CD14-positive monocyte (primary cell): Measurements from ENCODE around the gene GPR183. TPM values are rescaled to one million over a fixed set of nuclear protein-coding genes. Genes with fewer than 3 reads are reported as not detected.

ENCODE experiments used
- DNase-seq, 3 donors: peaks; one replicate each; pipeline ENCODE4 v3.0.0-alpha.2; 2011 to 2022
- H2AFZ ChIP-seq: 2 replicates; pipeline ENCODE4 v1.6.0; 2012; ENCODE audit warnings: mild to moderate bottlenecking, low read depth, low read length, inconsistent platforms; ENCODE audit not compliant: insufficient read depth, poor library complexity, severe bottlenecking
- H3K27ac ChIP-seq, 2 donors: 1 replicate in 1 of 2; 2 replicates in 1 of 2; pipeline ENCODE4 v1.5.1; 2012 to 2013; ENCODE audit warnings: low read length in 2 of 2, control low read depth in 1 of 2, inconsistent platforms in 1 of 2, low read depth in 1 of 2, mild to moderate bottlenecking in 1 of 2
- H3K27me3 ChIP-seq, 2 donors: one replicate each; pipeline versions ENCODE4 v1.6.0 to v1.6.1; 2011 to 2013; ENCODE audit warnings: low read length in 2 of 2; ENCODE audit not compliant: control insufficient read depth in 2 of 2, insufficient read depth in 2 of 2
- H3K36me3 ChIP-seq, 2 donors: replicated peaks in 1 of 2; 1 replicate in 1 of 2; 2 replicates in 1 of 2; pipeline versions ENCODE4 v1.5.1 to v1.6.1; 2012 to 2013; ENCODE audit warnings: low read length in 2 of 2, control low read depth in 1 of 2, inconsistent platforms in 1 of 2, mild to moderate bottlenecking in 1 of 2; ENCODE audit not compliant: insufficient read depth in 2 of 2, control insufficient read depth in 1 of 2
- H3K4me1 ChIP-seq, 2 donors: 1 replicate in 1 of 2; 2 replicates in 1 of 2; pipeline versions ENCODE4 v1.5.1 to v1.6.1; 2012 to 2013; ENCODE audit warnings: low read length in 2 of 2, control low read depth in 1 of 2, inconsistent platforms in 1 of 2, mild to moderate bottlenecking in 1 of 2, moderate library complexity in 1 of 2; ENCODE audit not compliant: insufficient read depth in 2 of 2, control insufficient read depth in 1 of 2
- H3K4me2 ChIP-seq: replicated peaks from 2 replicates; pipeline ENCODE3; 2012; ENCODE audit warnings: low read length, moderate library complexity, mild to moderate bottlenecking; ENCODE audit not compliant: poor library complexity, severe bottlenecking; ENCODE audit errors: extremely low read depth
- H3K4me3 ChIP-seq, 3 experiments: fragments of 200-600 bp in 1 of 3; sonication (generic) in 1 of 3; replicated peaks in 1 of 3; 1 replicate in 2 of 3; 2 replicates in 1 of 3; pipeline ENCODE4 v1.5.1; 2011 to 2013; ENCODE audit warnings: low read length in 3 of 3, mild to moderate bottlenecking in 3 of 3, control low read depth in 2 of 3, low read depth in 2 of 3, inconsistent platforms in 1 of 3, moderate library complexity in 1 of 3
- H3K79me2 ChIP-seq: 2 replicates; pipeline ENCODE4 v1.6.0; 2012; ENCODE audit warnings: mild to moderate bottlenecking, control low read depth, inconsistent platforms, low read length, moderate library complexity; ENCODE audit not compliant: insufficient read depth
- H3K9ac ChIP-seq: 2 replicates; pipeline ENCODE4 v1.6.0; 2017; ENCODE audit warnings: low read length, mild to moderate bottlenecking; ENCODE audit not compliant: insufficient read depth, poor library complexity, severe bottlenecking
- H3K9me3 ChIP-seq, 2 donors: replicated peaks in 1 of 2; 1 replicate in 1 of 2; 2 replicates in 1 of 2; pipeline versions ENCODE4 v1.5.1 to v1.6.1; 2012 to 2013; ENCODE audit warnings: low read length in 2 of 2, control low read depth in 1 of 2; ENCODE audit not compliant: control insufficient read depth in 1 of 2, insufficient read depth in 1 of 2
- H4K20me1 ChIP-seq: 2 replicates; pipeline ENCODE4 v1.6.0; 2012; ENCODE audit warnings: mild to moderate bottlenecking, low read length, control low read depth, moderate library complexity; ENCODE audit not compliant: insufficient read depth
- H3K27ac Mint-ChIP-seq, 7 donors: one replicate each; pipeline ENCODE4 v1.8.0; 2020; ENCODE audit warnings: mild to moderate bottlenecking in 7 of 7, mixed read lengths in 7 of 7, moderate library complexity in 6 of 7, inconsistent platforms in 2 of 7
- H3K27me3 Mint-ChIP-seq, 3 donors: one replicate each; pipeline ENCODE4 v1.8.0; 2021 to 2022; ENCODE audit warnings: low read depth in 3 of 3, mild to moderate bottlenecking in 3 of 3, mixed read lengths in 3 of 3, moderate library complexity in 3 of 3, inconsistent platforms in 1 of 3
- H3K36me3 Mint-ChIP-seq, 2 donors: one replicate each; pipeline ENCODE4 v1.8.0; 2020; ENCODE audit warnings: mixed read lengths in 2 of 2, inconsistent platforms in 1 of 2, mild to moderate bottlenecking in 1 of 2
- H3K4me1 Mint-ChIP-seq: one replicate; pipeline ENCODE4 v1.8.0; 2020; ENCODE audit warnings: mild to moderate bottlenecking, mixed read lengths
- H3K4me3 Mint-ChIP-seq, 2 donors: one replicate each; pipeline ENCODE4 v1.8.0; 2020; ENCODE audit warnings: mild to moderate bottlenecking in 2 of 2, mixed read lengths in 2 of 2, moderate library complexity in 1 of 2
- H3K9me3 Mint-ChIP-seq, 7 donors: one replicate each; pipeline ENCODE4 v1.8.0; 2020 to 2022; ENCODE audit warnings: mixed read lengths in 7 of 7, mild to moderate bottlenecking in 6 of 7, moderate library complexity in 6 of 7, inconsistent platforms in 2 of 7
- CTCF ChIP-seq: fragments of 200-600 bp; IDR thresholded peaks from one replicate; pipeline ENCODE4 v1.8.0; 2022; ENCODE audit warnings: antibody characterized with exemption, mild to moderate bottlenecking
- WGBS: methylation state at CpG from one replicate; pipeline ENCODE4 v1.1.5; 2013; ENCODE audit warnings: missing lambda C conversion rate; ENCODE audit not compliant: insufficient coverage; 5-methylcytosine and 5-hydroxymethylcytosine counted together
- intact Hi-C, 2 donors: fragments of 100-400 bp; cut with micrococcal nuclease; formaldehyde crosslinking; loops; one replicate each; pipeline versions ENCODE4 v1.15.0 to v1.15.1; 2023
- polyA plus RNA-seq, 3 donors: library from polyadenylated mRNA; depleted of rRNA in 1 of 3; unstranded in 2 of 3; stranded (reverse) in 1 of 3; fragments of 300-500 nt in 2 of 3; fragments of >200 nt in 1 of 3; fragmentation: Illumina TruSeq in 2 of 3; gene quantifications; 1 replicate in 2 of 3; 2 replicates in 1 of 3; pipeline ENCODE4 v1.2.3, GENCODE V29; 2012 to 2021

The GPR183 gene
- polyA plus RNA-seq, 3 donors, result 190 to 459 (median 288) TPM

GRCh38 chr13:99347911-99348451 is 40.8 kb upstream of the GPR183 start:
- H3K27ac ChIP-seq, result peak overlapping the region in 1 of 2 donors; percentile 33
- H3K4me3 Mint-ChIP-seq, result no peak overlapping the region
- no peaks in the 10 kb centered on the region for H3K9me3 ChIP-seq
- intact Hi-C loops, result no loop called here
- H3K36me3 Mint-ChIP-seq, result peaks cover 93 to 94% of the 10 kb centered on the region in 2 donors
- TF ChIP-seq CTCF, result no peak
- no peak overlapping the region for H2AFZ ChIP-seq
- DNase-seq, result no peak
- H3K27me3 Mint-ChIP-seq, result peaks cover 0 to 2% (median 1%) of the 10 kb centered on the region in 3 donors
- H3K79me2 ChIP-seq, result no peaks in the 10 kb centered on the region
- peak overlapping the region in 4 of 7 donors; percentile 4 to 77 (median 48) for H3K27ac Mint-ChIP-seq
- no peak overlapping the region for H3K9ac ChIP-seq
- peaks cover 58 to 95% of the 10 kb centered on the region in 2 donors for H3K36me3 ChIP-seq
- no peaks in the 10 kb centered on the region for H3K4me1 ChIP-seq
- no peaks in the 10 kb centered on the region for H4K20me1 ChIP-seq
- WGBS, result 97% methylated on average over 8 of the region's 8 CpGs
- no peaks in the 10 kb centered on the region for H3K27me3 ChIP-seq
- no peak overlapping the region for H3K4me3 ChIP-seq
- no peak overlapping the region for H3K4me2 ChIP-seq
- H3K4me1 Mint-ChIP-seq, result peaks cover 3% of the 10 kb centered on the region
- no peaks in the 10 kb centered on the region for H3K9me3 Mint-ChIP-seq

GRCh38 chr13:99347335-99347878 is 40.2 kb upstream of the GPR183 start:
- peak overlapping the region in 1 of 2 donors; percentile 33 for H3K27ac ChIP-seq
- Mint-ChIP-seq H3K4me3 (no peak overlapping the region), H3K36me3 (peaks cover 93 to 94% of the 10 kb centered on the region in 2 donors), H3K9me3 (no peaks in the 10 kb centered on the region), H3K27me3 (peaks cover 0 to 2% (median 1%) of the 10 kb centered on the region in 3 donors), H3K4me1 (peaks cover 7% of the 10 kb centered on the region), H3K27ac (peak overlapping the region in 3 of 7 donors; percentile 11 to 80 (median 67))
- 100% methylated on average over 4 of the region's 6 CpGs for WGBS
- H3K9me3 ChIP-seq, result no peaks in the 10 kb centered on the region
- no peaks in the 10 kb centered on the region for H3K79me2 ChIP-seq
- intact Hi-C loops, result no loop called here
- TF ChIP-seq CTCF, result no peak
- no peak overlapping the region for H2AFZ ChIP-seq
- DNase-seq, result no peak
- H3K4me2 ChIP-seq, result no peak overlapping the region
- peaks cover 58 to 95% of the 10 kb centered on the region in 2 donors for H3K36me3 ChIP-seq
- H3K4me1 ChIP-seq, result no peaks in the 10 kb centered on the region
- no peaks in the 10 kb centered on the region for H3K27me3 ChIP-seq
- no peak overlapping the region for H3K4me3 ChIP-seq
- H3K9ac ChIP-seq, result no peak overlapping the region
- H4K20me1 ChIP-seq, result no peaks in the 10 kb centered on the region
